Esophagus (tissue), 2 donors: ENCODE results near the gene ZBTB6. TPM values are rescaled to one million over a fixed set of nuclear protein-coding genes. Genes with fewer than 3 reads are reported as not detected.
A peak's percentile ranks its signal among the peaks of the same experiment; 100 is the strongest.

Source experiments
- H3K27ac ChIP-seq, 2 donors: one replicate each; pipeline ENCODE4 v1.5.1; 2013; ENCODE audit warnings: low read depth in 2 of 2, mild to moderate bottlenecking in 2 of 2, inconsistent platforms in 1 of 2, low read length in 1 of 2, moderate library complexity in 1 of 2
- H3K27me3 ChIP-seq, 2 donors: one replicate each; pipeline ENCODE4 v1.6.1; 2013; ENCODE audit warnings: low read length in 2 of 2, control low read depth in 1 of 2, mild to moderate bottlenecking in 1 of 2; ENCODE audit not compliant: insufficient read depth in 2 of 2, control insufficient read depth in 1 of 2
- H3K36me3 ChIP-seq, 2 donors: one replicate each; pipeline ENCODE4 v1.6.1; 2013; ENCODE audit warnings: low read length in 1 of 2; ENCODE audit not compliant: control insufficient read depth in 2 of 2, insufficient read depth in 2 of 2
- H3K4me1 ChIP-seq, 2 donors: one replicate each; pipeline ENCODE4 v1.6.1; 2013; ENCODE audit warnings: low read length in 1 of 2; ENCODE audit not compliant: control insufficient read depth in 2 of 2, insufficient read depth in 2 of 2
- H3K4me3 ChIP-seq, 2 donors: one replicate each; pipeline ENCODE4 v1.5.1; 2013; ENCODE audit warnings: low read length in 2 of 2, mild to moderate bottlenecking in 2 of 2, low read depth in 1 of 2, moderate library complexity in 1 of 2
- H3K9me3 ChIP-seq, 2 donors: one replicate each; pipeline ENCODE4 v1.6.1; 2013; ENCODE audit warnings: mild to moderate bottlenecking in 2 of 2, low read depth in 1 of 2, low read length in 1 of 2, moderate library complexity in 1 of 2; ENCODE audit not compliant: control insufficient read depth in 2 of 2, insufficient read depth in 1 of 2
- WGBS, 2 donors: extraction: QIAGEN DNeasy Blood & Tissue Kit; methylation state at CpG; one replicate each; pipeline ENCODE4 v1.1.7; 2013; 5-methylcytosine and 5-hydroxymethylcytosine counted together
- polyA plus RNA-seq, 2 donors: library from polyadenylated mRNA; stranded (reverse); fragments of 200-250 nt; gene quantifications; one replicate each; pipeline ENCODE4 v1.2.3, GENCODE V29; 2013
- donor health status: healthy with polysubstance abuse.
- donor health status: Bipolar disorder and iron deficiency.

Gene ZBTB6
- polyA plus RNA-seq = 1 to 10 TPM; 1.7 to 3.1 TPM

- WGBS, 2 donors = 0 to 1% methylated on average over 35 of the region's 35 CpGs
- Histone ChIP-seq H3K4me1 (peaks cover 0 to 2% of the 10 kb centered on the region in 2 donors), H3K9me3 (no peaks in the 10 kb centered on the region), H3K27me3 (no peaks in the 10 kb centered on the region), H3K36me3 (peaks cover 2 to 3% of the 10 kb centered on the region in 2 donors), H3K4me3 (peak within 1 kb of the TSS; percentile 85 to 88), H3K27ac (peak within 1 kb of the TSS; percentile 84 to 95)
These were observed at the start of gene ZBTB6 for GRCh38 chr9:122912964-122913673. ZBTB6 (minus strand) TSS chr9:122913323; CDS start chr9:122912072, 1,251 bp downstream.

- Histone ChIP-seq H3K27ac (no peak overlapping the region), H3K36me3 (peaks cover 2 to 5% of the 10 kb centered on the region in 2 donors), H3K9me3 (no peaks in the 10 kb centered on the region), H3K4me1 (no peaks in the 10 kb centered on the region), H3K27me3 (no peaks in the 10 kb centered on the region), H3K4me3 (no peak overlapping the region)
- 89 to 94% methylated on average over 1 of the region's 1 CpG for WGBS, 2 donors
These were observed 48.0 kb upstream of the ZBTB6 start for GRCh38 chr9:122961139-122961538.

- Histone ChIP-seq H3K4me1 (no peaks in the 10 kb centered on the region), H3K9me3 (no peaks in the 10 kb centered on the region), H3K27me3 (no peaks in the 10 kb centered on the region), H3K4me3 (no peak overlapping the region), H3K27ac (no peak overlapping the region), H3K36me3 (peaks cover 2 to 5% of the 10 kb centered on the region in 2 donors)
These were observed 42.8 kb upstream of the ZBTB6 start for GRCh38 chr9:122955961-122956360.

GRCh38 chr9:122954253-122954691 is 41.1 kb upstream of the ZBTB6 start:
- no peaks in the 10 kb centered on the region for H3K4me1 ChIP-seq
- no peaks in the 10 kb centered on the region for H3K9me3 ChIP-seq
- peaks cover 0 to 2% of the 10 kb centered on the region in 2 donors for H3K36me3 ChIP-seq
- H3K27me3 ChIP-seq = no peaks in the 10 kb centered on the region
- no peak overlapping the region for H3K4me3 ChIP-seq
- H3K27ac ChIP-seq = no peak overlapping the region

- Histone ChIP-seq H3K27ac (no peak overlapping the region), H3K4me3 (no peak overlapping the region), H3K9me3 (no peaks in the 10 kb centered on the region), H3K27me3 (no peaks in the 10 kb centered on the region), H3K4me1 (no peaks in the 10 kb centered on the region), H3K36me3 (no peaks in the 10 kb centered on the region)
- WGBS, 2 donors = 94 to 100% methylated on average over 1 of the region's 1 CpG
These were observed 37.9 kb upstream of the ZBTB6 start for GRCh38 chr9:122951056-122951455.

- no peaks in the 10 kb centered on the region for H3K36me3 ChIP-seq
- H3K4me3 ChIP-seq = no peak overlapping the region
- H3K27me3 ChIP-seq = no peaks in the 10 kb centered on the region
- H3K27ac ChIP-seq = no peak overlapping the region
- no peaks in the 10 kb centered on the region for H3K4me1 ChIP-seq
- 80 to 89% methylated on average over 3 of the region's 3 CpGs for WGBS, 2 donors
- no peaks in the 10 kb centered on the region for H3K9me3 ChIP-seq
These were observed 37.1 kb upstream of the ZBTB6 start for GRCh38 chr9:122950263-122950662.

- Histone ChIP-seq H3K27me3 (no peaks in the 10 kb centered on the region), H3K4me3 (no peak overlapping the region), H3K27ac (no peak overlapping the region), H3K4me1 (no peaks in the 10 kb centered on the region), H3K36me3 (no peaks in the 10 kb centered on the region), H3K9me3 (no peaks in the 10 kb centered on the region)
- WGBS, 2 donors = 88 to 95% methylated on average over 1 of the region's 1 CpG
These were observed 36.6 kb upstream of the ZBTB6 start for GRCh38 chr9:122949696-122950095.

- WGBS, 2 donors = 49 to 54% methylated on average over 3 of the region's 3 CpGs
- H3K36me3 ChIP-seq = no peaks in the 10 kb centered on the region
- H3K4me3 ChIP-seq = peak overlapping the region in 1 of 2 donors; percentile 28
- peak overlapping the region; percentile 1 to 77 for H3K27ac ChIP-seq
- no peaks in the 10 kb centered on the region for H3K9me3 ChIP-seq
- H3K4me1 ChIP-seq = no peaks in the 10 kb centered on the region
- no peaks in the 10 kb centered on the region for H3K27me3 ChIP-seq
These were observed 35.2 kb upstream of the ZBTB6 start for GRCh38 chr9:122948313-122948712.

GRCh38 chr9:122946461-122947005 is 33.4 kb upstream of the ZBTB6 start:
- Histone ChIP-seq H3K4me3 (no peak overlapping the region), H3K27me3 (no peaks in the 10 kb centered on the region), H3K9me3 (no peaks in the 10 kb centered on the region), H3K36me3 (no peaks in the 10 kb centered on the region), H3K4me1 (no peaks in the 10 kb centered on the region), H3K27ac (no peak overlapping the region)
- WGBS, 2 donors = 65 to 66% methylated on average over 1 of the region's 1 CpG
